Embryonic facial prominence (tissue), 1 donor: Measurements from ENCODE around the gene SMIM33.
"Not testable (repeated sequence)": the region's sequence is repeated elsewhere in the genome, so short reads cannot be mapped to it uniquely, and the experiment has no call there.

Experiments
- DNase-seq: peaks from one replicate; pipeline ENCODE4 v3.0.0-alpha.2; 2016; ENCODE audit errors: extremely low spot score

The SMIM33 gene

DNA sequence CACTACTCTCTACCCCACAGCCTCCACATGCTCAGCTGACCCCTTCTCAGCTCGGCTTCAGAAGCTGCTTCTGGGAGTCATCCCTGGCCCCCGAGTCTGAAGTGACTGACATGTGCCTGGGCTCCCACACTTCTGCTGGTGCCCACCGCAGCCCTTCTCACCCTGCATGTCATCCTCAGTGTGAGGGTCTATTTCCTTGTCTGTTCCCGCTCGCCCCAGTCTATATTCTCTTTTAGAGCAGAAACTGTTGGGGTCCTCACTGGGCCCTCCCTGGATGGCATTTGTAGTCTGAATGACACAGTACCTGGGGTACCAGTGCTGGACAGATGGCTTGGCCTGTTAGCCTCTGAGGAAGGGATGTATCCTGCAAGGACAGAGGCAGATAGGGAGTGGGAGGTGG is 13.6 kb upstream of the SMIM33 start:
- no peak for DNase-seq

DNA sequence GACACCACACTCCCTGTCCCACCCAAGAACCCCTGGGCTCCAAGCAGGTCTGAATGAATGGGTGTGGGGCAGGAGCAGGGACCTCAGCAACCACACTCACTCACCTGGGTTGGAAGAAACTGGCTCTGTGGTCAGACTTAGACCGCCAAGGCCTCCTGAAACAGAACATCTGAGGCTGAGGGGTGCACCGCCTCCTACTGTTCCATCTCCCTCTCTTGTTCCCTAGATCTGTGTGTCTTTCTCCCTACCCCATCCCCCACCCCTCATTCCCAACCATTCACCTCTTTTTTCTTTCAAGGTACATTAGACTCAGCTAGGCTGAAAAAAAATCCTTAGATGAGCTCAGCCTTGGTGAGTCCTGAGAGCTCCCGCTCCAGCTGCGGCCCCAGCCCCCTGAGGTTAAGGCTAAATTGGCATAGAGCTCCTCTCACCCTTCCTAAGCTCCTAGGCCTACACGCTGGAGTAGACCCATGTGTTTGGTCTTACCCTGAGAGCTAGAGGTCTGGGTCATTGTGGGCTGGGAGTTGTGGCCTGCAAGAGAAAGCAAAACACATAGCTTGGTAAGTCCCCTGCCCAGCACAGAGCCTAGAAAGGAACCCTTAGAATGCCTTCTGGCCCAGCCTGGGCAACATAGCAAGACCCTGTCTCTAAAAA is 13.0 kb upstream of the SMIM33 start:
- no peak for DNase-seq

DNA sequence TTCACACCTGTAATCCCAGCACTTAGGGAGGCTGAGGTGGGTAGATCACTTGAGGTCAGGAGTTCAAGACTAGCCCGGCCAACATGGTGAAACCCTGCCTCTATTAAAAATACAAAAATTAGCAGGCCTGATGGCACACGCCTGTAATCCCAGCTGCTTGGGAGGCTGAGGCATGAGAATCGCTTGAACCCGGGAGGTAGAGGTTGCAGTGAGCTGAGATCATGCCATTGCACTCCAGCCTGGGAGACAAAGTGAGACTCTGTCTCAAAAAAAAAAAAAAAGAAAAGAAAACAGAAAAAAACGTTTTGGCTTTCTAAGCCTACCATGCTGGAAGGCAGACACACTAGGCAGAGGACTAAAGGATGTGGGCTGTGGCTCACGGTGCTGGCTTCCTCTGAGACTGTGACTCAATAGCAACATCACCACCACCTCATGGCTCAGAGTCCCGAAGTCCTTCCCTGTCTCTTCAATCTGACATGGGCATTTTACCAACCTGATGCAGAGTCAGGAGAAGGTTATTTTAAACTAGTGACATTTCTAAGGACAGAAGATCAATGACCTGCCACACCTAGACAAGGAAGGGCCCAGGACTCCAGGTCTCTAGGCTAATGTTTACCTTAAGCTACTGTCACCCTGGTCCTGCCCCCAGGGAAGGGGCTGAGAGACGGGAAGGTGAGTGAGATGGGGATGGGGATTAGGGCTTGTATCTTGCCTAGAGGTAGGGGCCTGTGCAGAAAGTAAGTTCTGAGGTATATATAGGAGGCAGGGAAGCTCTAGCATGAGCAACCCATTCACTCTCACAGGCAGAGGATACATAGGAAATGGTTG is 12.0 kb upstream of the SMIM33 start:
- DNase-seq: no peak

DNA sequence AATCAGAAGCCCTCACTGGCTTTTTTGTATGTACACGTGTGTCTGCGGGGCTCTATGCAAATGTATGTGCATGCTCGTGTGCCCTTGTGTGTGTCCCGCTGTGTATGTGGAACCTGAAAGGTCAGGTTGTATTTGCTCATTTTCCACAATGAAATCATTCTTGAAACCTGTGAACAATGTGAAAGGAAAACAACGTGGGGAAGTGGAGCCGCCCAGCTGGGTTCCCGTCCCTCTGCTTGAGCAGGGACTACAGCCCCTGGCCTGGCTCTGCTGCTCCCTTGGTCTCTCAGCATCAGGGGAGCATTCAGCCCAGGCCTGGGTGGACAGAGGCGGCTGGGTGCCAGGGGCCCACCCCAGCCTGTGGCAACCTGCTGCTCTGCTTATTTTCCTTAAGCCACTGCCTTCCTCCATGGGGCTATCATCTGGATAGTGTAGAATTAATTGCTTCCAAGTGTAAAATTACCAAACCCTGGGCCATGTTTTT is 11.3 kb upstream of the SMIM33 start:
- DNase-seq: no peak

DNA sequence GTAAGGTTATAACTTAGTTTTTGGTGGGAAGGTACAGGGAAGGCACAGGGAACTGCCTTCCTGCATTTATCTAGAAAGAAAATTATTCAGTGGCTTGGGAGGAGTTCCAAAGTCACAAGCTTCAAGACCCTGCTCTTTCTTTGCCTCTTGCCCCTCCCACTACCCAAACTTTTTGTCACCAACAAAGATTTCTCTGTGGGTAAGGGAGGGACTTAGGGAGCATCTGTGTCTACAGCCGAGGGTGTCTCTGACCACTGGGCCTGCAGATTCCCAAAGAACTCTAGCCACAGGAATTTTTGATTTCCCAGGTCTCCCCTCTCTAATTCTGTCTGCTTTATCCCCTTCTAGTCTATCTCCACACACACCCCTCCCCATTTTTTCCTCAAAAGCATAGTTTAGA is 10.3 kb upstream of the SMIM33 start:
- no peak for DNase-seq

DNA sequence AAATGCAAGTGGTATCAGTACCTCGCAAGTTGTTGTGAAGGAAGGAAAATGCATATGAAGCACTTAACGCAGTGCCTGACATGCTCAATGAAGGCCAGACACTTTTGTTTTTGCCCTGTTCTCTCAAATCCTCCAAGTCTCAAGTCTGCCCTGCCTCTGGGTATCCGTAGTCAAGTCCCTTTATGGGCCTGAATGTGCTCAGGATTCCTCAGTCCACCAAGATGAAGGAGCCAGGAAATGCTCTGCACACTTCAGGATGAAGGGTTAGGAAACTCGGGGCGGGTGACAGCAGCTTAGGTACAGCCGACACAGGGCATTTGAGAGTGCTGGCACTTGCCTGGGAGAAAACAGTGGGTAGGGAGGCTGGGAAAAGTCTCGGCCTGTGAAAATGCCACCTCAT is 9.6 kb upstream of the SMIM33 start:
- DNase-seq: no peak

DNA sequence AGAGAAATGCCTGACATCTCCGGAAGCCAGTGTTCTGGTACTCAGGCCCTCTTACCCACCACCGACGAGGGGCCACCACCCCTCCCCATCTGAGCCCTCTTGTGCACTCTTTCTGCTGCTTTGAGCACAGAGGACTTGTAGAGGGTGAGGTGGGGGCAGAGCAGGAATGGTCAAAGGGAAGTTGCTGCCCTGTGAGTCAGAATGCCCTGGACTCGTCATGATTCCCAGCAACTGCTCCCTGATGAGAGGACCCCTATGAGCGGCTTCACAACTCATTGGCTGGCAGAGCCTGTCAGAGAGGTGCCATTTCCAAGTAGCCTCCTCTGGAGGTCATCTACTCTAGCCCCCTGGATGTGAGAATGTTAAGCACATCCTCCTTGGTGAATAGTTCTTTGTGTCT is 9.1 kb upstream of the SMIM33 start:
- DNase-seq: no peak

DNA sequence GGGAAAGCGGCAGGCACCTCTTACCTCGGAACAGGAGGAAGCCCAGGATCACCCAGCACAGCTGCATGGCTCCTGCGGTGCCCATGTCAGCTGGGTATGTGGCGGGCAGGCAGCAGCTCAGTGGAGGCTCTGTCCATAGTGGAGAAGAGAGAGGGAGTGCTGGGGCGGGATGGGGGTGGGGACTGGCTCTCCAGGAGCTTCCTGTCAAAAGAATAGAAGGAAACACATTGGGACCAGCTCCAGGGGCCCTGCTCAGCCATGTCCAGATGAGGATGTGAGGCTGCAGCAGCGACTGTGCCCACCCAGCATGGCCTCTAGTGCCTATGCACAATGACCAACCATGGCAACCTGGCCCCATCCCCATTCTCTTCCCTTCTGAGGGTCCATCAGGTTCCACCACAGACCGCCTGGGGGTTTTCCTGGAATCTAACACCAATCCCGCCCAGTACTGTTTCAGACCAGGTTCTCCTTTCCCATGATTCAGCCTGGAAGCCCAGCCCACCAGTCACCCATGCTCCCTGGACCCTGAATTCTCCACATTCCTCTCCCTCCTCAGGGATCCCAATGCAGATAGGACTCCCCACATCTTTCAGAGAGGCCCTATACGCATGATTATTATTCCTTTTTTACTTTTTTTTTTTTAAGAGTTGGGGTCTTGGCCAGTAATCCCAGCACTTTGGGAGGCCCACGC is 8.1 kb upstream of the SMIM33 start, which contains the start of gene ECSCR:
ECSCR (minus strand) TSS at position 158 of the 691 bp plus-strand sequence; CDS start at position 85, 73 bp downstream.
- DNase-seq: no peak

DNA sequence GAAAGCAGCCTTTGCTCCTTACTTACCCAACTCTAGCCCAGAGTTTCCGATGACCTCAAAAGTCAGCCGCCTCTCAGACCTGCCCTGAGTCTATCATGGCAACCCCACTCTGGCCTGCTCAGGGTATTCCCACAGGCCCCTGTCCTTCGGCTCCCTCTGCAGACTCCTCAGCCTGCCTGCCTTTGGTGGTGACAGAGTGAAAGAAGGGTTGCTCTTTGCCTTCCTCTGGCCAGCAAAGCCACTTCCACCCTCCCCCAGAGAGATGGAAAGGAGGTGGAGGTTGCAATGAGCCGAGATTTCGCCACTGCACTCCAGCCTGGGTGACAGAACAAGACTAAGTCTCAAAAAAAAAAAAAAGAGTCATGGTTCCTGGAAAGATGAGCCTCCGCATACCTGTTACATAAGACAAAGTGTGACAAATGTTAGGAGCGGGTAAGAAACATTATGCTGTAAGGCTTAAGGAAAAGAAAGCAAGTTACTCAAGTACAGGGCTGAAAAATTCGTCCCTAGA is 2.3 kb upstream of the SMIM33 start:
- no peak for DNase-seq

DNA sequence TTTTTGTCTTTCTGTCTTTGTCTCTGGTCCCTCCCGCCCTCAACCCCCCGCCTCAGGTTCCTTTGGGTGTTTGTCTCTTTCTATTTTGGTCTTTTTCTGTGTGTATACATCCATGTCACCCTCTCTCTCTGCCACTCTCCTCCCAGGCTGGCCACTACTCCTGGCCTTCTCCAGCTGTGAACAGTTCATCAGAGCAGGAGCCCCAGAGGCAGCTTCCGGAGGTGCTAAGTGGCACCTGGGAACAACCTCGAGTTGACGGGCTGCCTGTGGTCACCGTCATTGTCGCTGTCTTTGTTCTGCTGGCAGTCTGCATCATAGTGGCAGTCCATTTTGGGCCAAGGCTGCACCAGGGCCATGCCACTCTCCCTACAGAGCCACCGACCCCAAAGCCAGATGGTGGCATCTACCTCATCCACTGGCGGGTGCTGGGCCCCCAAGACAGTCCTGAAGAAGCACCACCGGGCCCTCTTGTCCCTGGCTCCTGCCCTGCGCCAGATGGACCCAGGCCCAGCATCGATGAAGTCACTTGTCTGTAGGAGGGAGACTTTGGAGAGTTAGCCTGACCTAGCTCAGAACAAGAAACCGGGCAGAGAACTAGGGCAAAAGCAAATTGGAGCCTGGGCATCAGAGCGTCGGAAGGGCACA is 1.7 kb downstream of the SMIM33 start:
- no peak for DNase-seq

DNA sequence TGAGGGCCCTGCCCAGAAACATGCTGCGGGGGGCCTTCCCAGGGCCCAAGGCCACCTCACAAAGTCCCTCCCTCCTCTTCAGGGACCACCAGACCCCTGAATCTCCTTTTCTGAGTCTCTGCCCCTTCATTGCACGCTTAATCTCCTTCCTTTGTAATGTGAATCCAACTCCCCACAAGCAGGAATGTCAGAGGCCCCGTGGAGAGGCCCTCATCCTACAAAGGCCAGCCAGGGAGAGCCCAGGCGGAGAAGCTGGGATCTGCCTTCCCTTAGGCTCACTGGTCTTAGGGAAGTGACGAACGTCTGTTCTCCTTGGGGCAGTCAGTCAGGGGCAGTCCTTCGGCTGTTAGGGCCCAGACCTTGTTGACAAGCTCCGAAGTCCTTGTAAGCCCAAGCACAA is 2.3 kb downstream of the SMIM33 start:
- no peak for DNase-seq

DNA sequence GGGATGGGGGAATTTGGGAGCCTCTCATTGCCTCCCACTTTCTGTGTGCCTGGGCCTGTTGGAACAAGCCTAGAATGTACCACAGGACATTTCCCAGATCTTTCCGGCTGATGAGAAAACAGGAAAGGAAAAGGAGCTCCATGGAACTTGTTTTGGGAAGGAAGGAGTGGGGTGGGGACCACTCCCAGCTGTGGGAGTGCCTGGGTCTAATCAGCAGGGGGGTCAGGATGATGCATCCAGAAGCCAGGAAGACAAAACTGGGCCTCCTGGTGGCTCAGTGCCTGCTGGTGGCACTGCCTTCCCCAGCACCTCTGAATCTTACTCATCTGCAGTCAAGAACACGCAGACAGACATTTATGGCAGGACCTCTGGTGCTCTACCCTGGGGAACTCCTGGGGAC is 2.8 kb downstream of the SMIM33 start:
- DNase-seq: no peak

DNA sequence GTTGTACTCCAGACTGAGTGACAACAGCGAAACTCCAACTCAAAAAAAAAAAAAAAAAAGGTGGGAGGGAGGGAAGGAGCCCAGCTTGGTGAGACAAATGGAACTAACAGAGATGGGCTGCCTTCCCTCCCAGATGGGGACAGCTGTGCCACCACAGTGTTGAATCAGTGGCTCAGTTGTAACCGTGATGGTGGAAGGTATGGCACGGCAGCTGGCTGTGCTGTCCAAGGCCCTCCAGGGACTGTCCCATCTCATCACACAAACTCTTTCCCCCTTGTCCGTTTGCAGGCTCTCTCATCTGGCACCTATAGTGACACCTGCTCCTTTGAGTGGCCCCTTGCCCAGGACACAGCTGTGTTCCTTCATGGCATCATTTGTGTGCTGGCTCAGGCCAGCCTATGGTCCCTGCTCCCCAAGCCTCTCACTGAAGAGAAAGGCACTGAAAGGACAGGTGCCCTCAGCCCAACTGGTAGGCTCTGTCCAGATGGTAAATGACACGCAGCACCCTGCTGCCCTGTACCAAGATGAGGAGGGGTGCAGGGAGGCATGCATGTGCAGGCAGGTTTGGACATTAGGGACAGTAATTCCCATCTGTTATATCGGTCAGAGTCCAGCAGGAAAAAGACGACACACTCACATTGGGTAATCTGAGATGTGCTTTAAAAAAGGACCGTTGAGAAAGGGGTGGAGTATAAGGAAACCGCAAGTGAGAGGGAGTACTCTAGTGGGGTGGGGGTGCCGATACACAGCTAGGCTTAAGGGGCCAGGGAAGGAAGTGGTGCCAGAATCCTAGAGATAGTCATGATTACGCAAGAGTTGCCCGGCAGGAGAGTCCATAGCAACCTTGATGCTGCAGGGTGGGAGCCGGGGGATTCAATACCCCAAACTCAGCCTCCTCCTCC is 4.3 kb downstream of the SMIM33 start:
- no peak for DNase-seq

DNA sequence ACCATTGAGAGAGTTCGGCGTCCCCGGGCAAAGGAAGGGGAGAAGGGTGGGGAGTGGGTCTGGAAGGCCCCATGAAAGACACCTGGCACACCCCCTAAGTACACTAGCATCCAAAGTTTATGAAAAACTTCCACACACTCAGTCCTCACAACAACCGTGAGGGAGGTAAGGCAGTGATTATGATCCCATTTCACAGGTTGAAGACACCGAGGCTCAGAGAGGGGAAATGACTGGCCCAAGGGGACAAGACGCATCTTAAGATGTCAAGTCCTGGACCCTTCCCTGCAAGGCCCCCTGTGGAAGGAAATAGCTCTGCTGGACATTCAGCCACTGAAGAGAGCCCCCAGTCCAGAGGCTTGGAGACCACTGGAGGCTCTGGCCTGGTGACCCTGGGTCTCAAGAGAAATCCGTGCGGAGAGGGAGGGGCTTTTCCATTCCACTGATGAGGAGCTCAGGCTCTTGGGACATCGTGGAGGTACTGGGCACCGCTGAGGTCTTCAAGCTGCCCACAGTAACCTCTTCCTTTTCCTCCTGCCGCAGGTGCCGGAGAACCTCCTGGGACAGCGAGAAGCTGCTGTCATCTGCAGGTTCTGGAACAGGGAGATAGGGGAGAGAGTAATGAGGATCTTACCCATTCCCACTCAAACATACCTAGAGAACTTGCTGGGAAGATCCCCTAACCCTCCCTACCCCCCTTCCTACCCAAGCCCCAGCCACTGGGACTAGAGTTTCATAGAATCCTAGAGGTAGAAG is 5.2 kb downstream of the SMIM33 start:
- no peak for DNase-seq

DNA sequence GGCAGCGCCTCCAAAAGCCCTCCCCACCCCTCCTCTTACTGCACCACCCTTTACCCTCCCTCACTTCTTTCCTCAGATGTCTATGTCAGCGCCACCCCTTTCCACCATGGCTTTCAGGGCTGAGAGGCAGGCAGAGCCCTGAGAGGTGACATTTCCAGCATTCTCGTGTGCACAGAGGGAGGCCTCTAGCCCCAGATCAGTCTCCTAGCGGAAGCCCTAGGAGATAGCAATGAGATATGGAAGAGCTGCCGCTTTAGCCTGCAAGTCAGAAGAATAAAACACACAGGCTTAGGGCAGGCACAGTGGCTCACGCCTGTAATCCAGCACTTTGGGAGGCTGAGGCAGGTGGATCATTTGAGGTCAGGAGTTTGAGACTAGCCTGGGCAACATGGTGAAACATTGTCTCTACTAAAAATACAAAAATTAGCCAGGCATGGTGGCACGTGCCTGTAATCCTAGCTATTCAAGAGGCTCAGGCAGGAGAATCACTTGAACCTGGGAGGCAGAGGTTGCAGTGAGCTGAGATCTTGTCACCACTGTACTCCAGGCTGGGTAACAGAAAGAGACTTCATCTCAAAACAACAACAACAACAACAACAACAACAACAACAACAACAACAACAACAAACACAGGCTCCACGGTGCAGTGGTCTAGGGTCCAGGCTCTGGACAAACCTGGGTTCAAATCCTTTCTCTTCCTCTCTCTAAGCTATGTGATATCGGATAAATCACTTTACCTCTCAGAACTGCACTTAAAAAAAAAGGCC is 8.0 kb downstream of the SMIM33 start:
- not testable (repeated sequence) for DNase-seq

DNA sequence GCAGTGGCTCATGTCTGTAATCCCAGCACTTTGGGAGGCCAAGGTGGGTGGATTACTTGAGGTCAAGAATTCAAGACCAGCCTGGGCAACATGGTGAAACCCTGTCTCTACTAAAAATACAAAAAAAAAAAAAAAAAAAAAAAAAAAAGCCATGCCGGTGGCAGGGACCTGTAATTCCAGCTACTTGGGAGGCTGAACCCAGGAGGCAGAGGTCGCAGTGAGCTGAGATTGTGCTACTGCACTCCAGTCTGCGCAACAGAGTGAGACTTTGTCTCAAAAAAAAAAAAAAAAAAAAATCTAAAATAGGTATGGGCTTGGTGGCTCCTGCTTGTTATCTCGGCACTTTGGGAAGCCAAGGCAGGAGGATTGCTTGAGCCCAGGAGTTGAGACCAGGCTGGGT is 8.9 kb downstream of the SMIM33 start:
- DNase-seq: not testable (repeated sequence)

DNA sequence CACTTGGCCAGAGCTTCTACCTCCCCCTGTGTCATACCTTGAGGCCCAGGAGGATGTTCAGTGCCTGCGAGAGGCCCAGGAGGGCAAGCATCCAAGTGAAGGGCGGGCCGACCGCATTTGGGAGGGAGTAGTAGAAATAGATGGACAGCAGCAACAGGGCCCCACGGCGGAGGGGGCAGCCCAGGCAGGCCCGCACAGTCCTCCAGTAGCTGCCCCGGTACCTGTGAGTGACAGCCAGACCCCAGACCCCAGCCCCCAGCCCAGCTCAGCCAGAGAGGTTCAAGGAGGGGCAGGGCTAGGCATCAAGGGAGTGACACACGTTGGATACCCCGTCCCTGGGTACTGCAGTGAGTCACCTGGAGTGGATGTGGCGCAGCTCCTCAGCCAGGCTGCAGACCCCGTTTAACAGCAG is 10.3 kb downstream of the SMIM33 start:
- no peak for DNase-seq

DNA sequence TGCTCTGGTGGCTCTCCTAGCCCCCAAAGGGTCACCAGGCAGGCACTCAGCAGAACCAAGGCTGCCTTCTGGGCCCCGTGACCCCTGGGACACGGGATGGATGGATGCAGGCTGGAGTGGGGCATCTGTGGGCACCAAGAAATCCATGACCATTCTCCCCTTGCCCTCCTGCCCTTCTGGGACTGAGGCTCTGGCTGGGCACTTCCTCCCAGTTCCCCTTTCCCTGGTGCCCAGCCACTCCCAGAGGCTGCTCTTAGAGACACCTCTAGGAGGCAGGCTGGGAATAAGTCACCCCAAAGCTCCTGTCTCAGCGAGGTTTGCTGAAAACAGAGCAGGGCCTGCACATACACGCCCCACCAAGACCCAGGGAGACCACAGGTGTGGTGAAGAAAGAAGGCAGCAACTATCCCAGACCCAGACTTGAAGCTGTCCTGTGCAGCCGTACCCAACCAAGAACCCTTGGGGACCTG is 10.8 kb downstream of the SMIM33 start:
- no peak for DNase-seq
